ENCODE measurements around the gene KIF4A.

KIF4A gene

GRCh38 chrX:70468709-70469108 is 178.8 kb downstream of the KIF4A start:
- TF ChIP-seq ZFX (IDR thresholded peaks at IDR 0.05; ENCODE audit: borderline replicate concordance) (no peak), CTCF (IDR thresholded peaks at IDR 0.05) (no peak)
- H3K27ac ChIP-seq = no peak overlapping the region

Data from 22Rv1 (cell line).